Measurements from ENCODE around the gene CYP2A7.
"Not testable (repeated sequence)": the region's sequence is repeated elsewhere in the genome, so short reads cannot be mapped to it uniquely, and the experiment has no call there.

The CYP2A7 gene

GRCh38 chr19:40896843-40897789 is 15.1 kb upstream of the CYP2A7 start:
- not testable (repeated sequence) for DNase-seq

- no peak for DNase-seq
Observed at GRCh38 chr19:40896418-40896796, 14.4 kb upstream of the CYP2A7 start.

- no peak for DNase-seq
Observed at GRCh38 chr19:40893112-40893511, 11.1 kb upstream of the CYP2A7 start.

GRCh38 chr19:40889366-40889765 is 7.3 kb upstream of the CYP2A7 start:
- no peak for DNase-seq

- no peak for DNase-seq
Observed at GRCh38 chr19:40888191-40888590, 6.2 kb upstream of the CYP2A7 start.

GRCh38 chr19:40884187-40884931 is 2.3 kb upstream of the CYP2A7 start:
- not testable (repeated sequence) for DNase-seq

- DNase-seq = not testable (repeated sequence)
Observed at GRCh38 chr19:40879349-40879748, 2.7 kb downstream of the CYP2A7 start.

GRCh38 chr19:40875526-40875951 is 6.5 kb downstream of the CYP2A7 start:
- peak; percentile 81 for DNase-seq

- DNase-seq = not testable (repeated sequence)
Observed at GRCh38 chr19:40874874-40875273, 7.2 kb downstream of the CYP2A7 start.

GRCh38 chr19:40873873-40874272 is 8.2 kb downstream of the CYP2A7 start:
- not testable (repeated sequence) for DNase-seq

- DNase-seq = no peak
Observed at GRCh38 chr19:40872209-40872608, 9.8 kb downstream of the CYP2A7 start.

GRCh38 chr19:40867701-40868100 is 14.3 kb downstream of the CYP2A7 start:
- DNase-seq = no peak

- DNase-seq = not testable (repeated sequence)
Observed at GRCh38 chr19:40864739-40865496, 17.1 kb downstream of the CYP2A7 start.

- DNase-seq = no peak
Observed at GRCh38 chr19:40862785-40863184, 19.2 kb downstream of the CYP2A7 start.

GRCh38 chr19:40862333-40862732 is 19.7 kb downstream of the CYP2A7 start:
- DNase-seq = no peak

GRCh38 chr19:40858109-40858508 is 23.9 kb downstream of the CYP2A7 start:
- DNase-seq = no peak

GRCh38 chr19:40852467-40853152 is 29.4 kb downstream of the CYP2A7 start:
- not testable (repeated sequence) for DNase-seq

GRCh38 chr19:40850277-40850676 is 31.8 kb downstream of the CYP2A7 start, which contains the start of gene CYP2A6:
Gene CYP2A6 (minus strand): TSS chr19:40850447. CDS start chr19:40850426, 21 bp downstream.
- not testable (repeated sequence) for DNase-seq

GRCh38 chr19:40846722-40847121 is 35.3 kb downstream of the CYP2A7 start:
- DNase-seq = not testable (repeated sequence)

- DNase-seq = peak; percentile 82
Observed at GRCh38 chr19:40843653-40844052, 38.4 kb downstream of the CYP2A7 start.

GRCh38 chr19:40842997-40843652 is 38.9 kb downstream of the CYP2A7 start:
- not testable (repeated sequence) for DNase-seq

- not testable (repeated sequence) for DNase-seq
Observed at GRCh38 chr19:40842012-40842411, 40.0 kb downstream of the CYP2A7 start.
